ENCODE measurements around the gene UTS2B.

Gene UTS2B

GRCh38 chr3:191320316-191320715, 10.0 kb downstream of the UTS2B start:
- no peak for DNase-seq

GRCh38 chr3:191316876-191317603, 13.3 kb downstream of the UTS2B start:
- no peak for DNase-seq

GRCh38 chr3:191314109-191314728, 16.1 kb downstream of the UTS2B start:
- no peak for DNase-seq

GRCh38 chr3:191313296-191313695, 17.0 kb downstream of the UTS2B start:
- no peak for DNase-seq

GRCh38 chr3:191307341-191307740, 23.0 kb downstream of the UTS2B start:
- no peak for DNase-seq

GRCh38 chr3:191306428-191306827, 23.9 kb downstream of the UTS2B start:
- DNase-seq, result no peak

- DNase-seq, result no peak
Observed at GRCh38 chr3:191303596-191303995, 26.7 kb downstream of the UTS2B start.

GRCh38 chr3:191302451-191302850, 27.9 kb downstream of the UTS2B start:
- no peak for DNase-seq

GRCh38 chr3:191301782-191302411, 28.4 kb downstream of the UTS2B start:
- no peak for DNase-seq

GRCh38 chr3:191301017-191301416, 29.3 kb downstream of the UTS2B start:
- DNase-seq, result no peak

GRCh38 chr3:191300422-191300821, 29.9 kb downstream of the UTS2B start:
- DNase-seq, result no peak

- no peak for DNase-seq
Observed at GRCh38 chr3:191298846-191299245, 31.5 kb downstream of the UTS2B start.

GRCh38 chr3:191296041-191296541, 34.2 kb downstream of the UTS2B start:
- DNase-seq, result no peak

GRCh38 chr3:191294291-191294690, 36.0 kb downstream of the UTS2B start:
- DNase-seq, result no peak

- DNase-seq, result no peak
Observed at GRCh38 chr3:191292243-191293015, 37.9 kb downstream of the UTS2B start.

GRCh38 chr3:191290311-191291025, 39.9 kb downstream of the UTS2B start:
- no peak for DNase-seq

GRCh38 chr3:191283400-191283799, 46.9 kb downstream of the UTS2B start:
- no peak for DNase-seq

GRCh38 chr3:191282251-191283185, 47.8 kb downstream of the UTS2B start:
- DNase-seq, result no peak

GRCh38 chr3:191280882-191281281, 49.4 kb downstream of the UTS2B start:
- DNase-seq, result no peak

- DNase-seq, result no peak
Observed at GRCh38 chr3:191280111-191280510, 50.2 kb downstream of the UTS2B start.

GRCh38 chr3:191275751-191276150, 54.6 kb downstream of the UTS2B start:
- DNase-seq, result no peak

Measured in stimulated activated CD4-positive, alpha-beta T cell treated with anti-CD3 and anti-CD28 coated beads, Interleukin-4, amount 100 ng/mL, for 24 hours (primary cell).